ENCODE data around the gene DEPDC5. TPM values are rescaled to one million over a fixed set of nuclear protein-coding genes. Genes with fewer than 3 reads are reported as not detected.
"Not testable (repeated sequence)": the region's sequence is repeated elsewhere in the genome, so short reads cannot be mapped to it uniquely, and the experiment has no call there.

DEPDC5 gene
- 10 to 100 TPM in 3 of 4 donors, 1 to 10 TPM in 1; 8.3 to 17.6 (median 15.8) TPM for polyA plus RNA-seq (ENCODE audit: insufficient read length in 4 of 4)

DNA sequence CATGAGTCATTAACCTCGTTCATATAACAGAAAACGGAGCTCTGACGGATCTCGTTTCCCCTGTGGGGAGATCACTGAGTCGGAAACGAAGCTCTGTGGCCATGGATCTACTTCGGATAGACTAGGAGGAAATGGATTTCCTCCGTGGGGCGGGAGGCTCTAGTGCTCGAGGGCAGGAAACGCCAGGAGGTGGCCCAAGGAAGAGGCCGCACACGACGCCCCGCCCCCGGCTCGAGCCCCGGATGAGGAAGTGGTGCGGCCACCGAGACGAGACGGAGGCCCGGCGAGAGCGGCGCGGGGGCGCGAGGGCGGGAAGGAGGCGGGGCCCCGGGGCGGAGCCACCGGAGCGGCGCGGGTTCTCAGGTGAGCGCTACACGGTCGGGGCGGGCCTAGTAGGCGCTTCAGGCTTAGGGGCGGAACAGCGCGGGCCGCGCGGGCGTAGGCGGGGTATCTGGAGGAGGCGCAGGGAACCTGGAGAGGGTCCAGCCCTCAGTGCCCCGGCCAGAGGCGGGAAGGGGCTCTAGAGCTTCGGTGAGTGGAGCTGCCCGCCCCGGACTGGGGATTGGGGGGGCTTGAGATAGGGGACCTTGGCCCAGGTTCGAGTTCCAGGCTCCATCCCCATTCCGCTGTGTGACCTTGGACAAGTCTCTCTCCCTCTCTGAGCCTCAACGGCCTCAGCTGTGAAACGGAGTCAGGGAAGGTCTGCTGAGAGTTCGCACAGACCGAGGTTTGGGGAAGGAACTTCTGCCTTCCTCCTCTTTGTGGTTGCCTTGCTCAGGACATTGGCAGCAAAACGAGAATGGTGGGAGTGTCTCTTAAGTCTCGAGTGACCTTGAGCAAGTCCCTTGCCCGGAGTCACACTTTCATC is at the start of gene DEPDC5:
Gene DEPDC5, plus strand, starts transcription at position 386 of the 868 bp plus-strand sequence. CDS start 903 bp downstream, outside the sequence.
- peak; percentile 85 to 95 (median 93) for DNase-seq (ENCODE audit: low read depth in 4 of 4, low spot score in 3 of 4)

GRCh38 chr22:31707519-31707918 is 46.3 kb upstream of the DEPDC5 start:
- no peak for DNase-seq (ENCODE audit: low read depth in 4 of 4, low spot score in 3 of 4)

GRCh38 chr22:31711226-31711625 is 42.6 kb upstream of the DEPDC5 start:
- DNase-seq (ENCODE audit: low read depth in 4 of 4, low spot score in 3 of 4) = not testable (repeated sequence)

DNA sequence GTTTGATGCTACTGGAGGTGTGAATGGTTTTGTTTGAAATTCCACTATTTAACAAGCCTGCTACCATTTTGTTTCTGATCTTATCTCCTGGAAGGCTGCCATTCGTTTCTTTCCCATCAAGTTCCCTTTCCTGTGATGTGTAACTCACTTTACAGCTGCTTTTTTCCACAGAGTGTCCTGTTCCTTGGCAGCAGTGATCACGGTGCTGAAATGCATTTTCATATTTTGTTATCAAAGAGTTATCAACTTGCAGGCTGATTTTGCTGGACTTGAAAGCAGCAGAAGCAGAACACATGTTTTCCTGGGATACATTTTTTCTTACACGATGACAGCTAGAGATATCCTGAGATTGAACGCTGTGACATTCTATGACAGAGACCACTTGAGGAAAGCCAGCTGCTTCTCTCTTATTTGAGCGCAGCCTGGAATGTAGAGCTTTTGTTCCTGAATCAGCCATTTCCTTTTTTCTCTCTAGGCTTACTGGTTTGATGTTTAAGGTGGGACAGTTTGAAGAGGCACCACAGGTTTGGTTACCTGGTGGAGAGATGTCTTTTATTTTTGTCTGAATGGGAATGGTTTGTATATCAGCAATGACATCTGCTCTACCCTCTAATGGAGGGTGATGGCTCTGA is 38.6 kb upstream of the DEPDC5 start:
- DNase-seq (ENCODE audit: low read depth in 4 of 4, low spot score in 3 of 4) = no peak

DNA sequence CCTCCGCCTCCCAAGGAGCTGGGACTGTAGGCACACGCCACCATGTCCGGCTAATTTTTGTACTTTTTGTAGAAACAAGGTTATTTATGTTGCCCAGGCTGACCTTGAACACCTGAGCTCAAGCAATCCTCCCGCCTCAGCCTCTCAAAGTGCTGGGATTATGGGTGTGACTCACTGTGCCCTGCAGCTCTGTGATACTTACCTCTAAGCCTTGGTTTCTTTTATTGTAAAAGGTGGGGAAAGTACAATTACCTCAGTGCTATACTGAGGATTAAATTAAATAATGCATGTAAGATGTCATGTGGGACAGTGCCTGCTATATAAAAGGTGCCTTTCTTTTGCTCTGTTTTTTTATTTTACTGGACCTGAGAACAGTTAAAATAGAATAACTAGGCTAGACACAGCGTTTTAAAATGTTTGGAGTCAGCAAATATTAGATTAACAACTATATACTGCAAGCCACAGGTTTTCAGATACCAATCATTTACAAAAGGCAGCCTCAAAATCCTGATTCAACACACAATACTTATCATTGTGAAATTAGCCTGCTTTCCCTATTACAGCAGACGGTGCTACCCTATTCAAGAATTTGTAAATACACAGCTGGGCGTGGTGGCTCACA is 33.9 kb upstream of the DEPDC5 start:
- DNase-seq (ENCODE audit: low read depth in 4 of 4, low spot score in 3 of 4) = no peak

DNA sequence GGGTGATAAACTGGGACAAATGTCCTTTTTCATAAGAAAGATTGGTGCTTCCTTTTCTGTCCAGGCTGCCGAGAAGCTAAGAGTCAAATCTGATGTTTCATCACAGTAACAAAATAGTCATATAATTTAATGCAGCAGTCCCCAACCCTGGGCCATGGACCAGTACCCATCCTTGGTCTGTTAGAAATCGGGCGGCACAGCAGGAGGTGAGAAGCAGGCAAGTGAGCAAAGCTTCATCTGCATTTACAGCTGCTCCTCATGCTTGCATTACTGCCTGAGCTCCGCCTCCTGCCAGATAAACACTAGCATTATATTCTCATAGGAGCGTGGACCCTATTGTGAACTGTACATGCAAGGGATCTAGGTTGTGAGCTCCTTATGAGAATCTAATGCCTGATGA is 30.1 kb upstream of the DEPDC5 start:
- no peak for DNase-seq (ENCODE audit: low read depth in 4 of 4, low spot score in 3 of 4)

GRCh38 chr22:31726692-31727091 is 27.1 kb upstream of the DEPDC5 start:
- no peak for DNase-seq (ENCODE audit: low read depth in 4 of 4, low spot score in 3 of 4)

GRCh38 chr22:31728857-31729256 is 25.0 kb upstream of the DEPDC5 start:
- no peak for DNase-seq (ENCODE audit: low read depth in 4 of 4, low spot score in 3 of 4)

DNA sequence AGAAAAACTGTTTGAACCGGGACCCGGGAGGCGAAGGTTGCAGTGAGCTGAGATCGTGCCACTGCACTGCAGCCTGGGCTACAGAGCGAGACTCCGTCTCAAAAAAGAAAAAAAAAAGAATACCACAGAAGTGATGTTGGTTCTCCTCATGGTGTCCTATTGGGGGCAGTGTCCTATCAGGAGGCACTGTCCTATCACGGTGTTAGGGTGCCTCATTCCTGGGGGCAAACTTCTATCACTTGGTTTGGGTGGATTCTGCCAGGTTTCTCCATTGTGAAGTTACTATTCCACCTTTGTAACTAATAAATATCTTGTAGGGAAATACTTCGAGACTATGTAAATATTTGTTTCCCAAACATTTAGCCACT is 23.5 kb upstream of the DEPDC5 start:
- DNase-seq (ENCODE audit: low read depth in 4 of 4, low spot score in 3 of 4) = no peak

DNA sequence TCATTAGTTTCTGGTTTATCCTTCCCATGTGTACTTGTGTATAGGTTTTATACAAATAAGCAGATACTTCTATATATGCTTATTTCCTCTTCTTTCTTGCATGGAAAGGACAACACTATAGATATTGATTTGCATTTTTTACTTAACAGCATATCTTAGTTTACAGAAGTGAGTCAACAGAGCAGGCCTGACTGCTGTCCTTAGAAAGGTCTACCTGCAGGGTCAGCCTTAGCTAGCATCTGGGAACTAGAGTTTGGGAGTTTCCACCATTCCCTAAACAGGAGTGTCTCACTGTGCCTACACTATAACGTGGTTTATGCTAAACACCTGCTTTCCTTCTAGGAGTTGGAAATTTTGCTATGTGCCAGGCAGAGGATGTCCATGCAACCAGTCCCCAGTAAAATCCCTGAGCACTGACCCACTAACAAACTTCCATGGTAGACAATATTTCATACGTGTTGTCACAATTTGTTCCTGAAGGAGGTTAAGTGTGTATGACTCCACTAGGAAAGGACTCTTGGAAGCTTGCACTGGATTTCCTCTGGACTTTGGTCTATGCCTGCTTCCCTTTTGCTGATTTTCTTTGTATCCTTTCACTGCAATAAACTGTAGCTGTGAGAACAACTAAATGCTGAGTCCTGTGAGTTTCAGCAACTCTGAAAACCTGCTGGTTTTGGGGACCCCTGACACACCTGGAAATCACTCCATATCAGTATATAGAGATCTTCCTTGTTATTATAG is 21.6 kb upstream of the DEPDC5 start:
- no peak for DNase-seq (ENCODE audit: low read depth in 4 of 4, low spot score in 3 of 4)

DNA sequence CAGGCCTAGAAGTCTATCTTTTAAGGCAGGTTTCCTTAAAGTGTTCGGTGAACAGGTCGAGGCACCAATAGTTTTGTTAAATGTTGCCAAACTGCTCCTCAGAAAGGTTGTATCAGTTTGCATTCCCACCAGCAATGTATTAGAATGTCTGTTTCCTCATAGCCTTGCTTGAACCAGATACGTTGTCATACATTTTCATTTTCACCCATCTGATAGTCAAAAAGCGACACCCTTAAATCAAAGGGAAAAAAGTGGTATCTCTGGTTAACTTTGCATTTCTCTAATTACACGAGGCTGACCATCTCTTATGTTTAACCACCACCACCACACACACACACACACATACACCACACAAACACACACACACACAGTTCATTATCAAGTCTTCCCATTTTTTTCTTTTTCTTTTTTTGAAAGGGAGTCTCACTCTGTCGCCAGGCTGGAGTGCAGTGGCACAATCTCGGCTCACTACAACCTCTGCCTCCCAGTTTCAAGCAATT is 20.2 kb upstream of the DEPDC5 start:
- no peak for DNase-seq (ENCODE audit: low read depth in 4 of 4, low spot score in 3 of 4)

GRCh38 chr22:31734512-31734911 is 19.3 kb upstream of the DEPDC5 start:
- DNase-seq (ENCODE audit: low read depth in 4 of 4, low spot score in 3 of 4) = no peak

DNA sequence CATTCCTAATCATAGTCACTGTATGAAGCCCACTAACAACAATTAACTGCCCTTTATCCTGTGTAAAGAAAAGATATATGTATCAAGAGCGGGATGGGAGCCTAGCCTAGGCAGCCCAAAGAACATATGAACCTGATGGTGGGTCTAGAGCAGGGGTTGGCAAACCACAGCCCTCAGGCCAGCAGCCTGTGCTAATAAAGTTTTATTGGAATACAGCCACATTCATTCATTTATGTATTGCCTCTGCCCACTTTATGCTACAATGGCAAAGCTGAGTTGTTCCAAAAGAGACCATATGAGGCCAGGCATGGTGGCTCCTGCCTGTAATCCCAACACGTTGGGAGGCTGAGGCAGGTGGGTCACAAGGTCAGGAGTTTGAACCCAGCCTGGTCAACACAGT is 17.4 kb upstream of the DEPDC5 start:
- DNase-seq (ENCODE audit: low read depth in 4 of 4, low spot score in 3 of 4) = no peak

- no peak for DNase-seq (ENCODE audit: low read depth in 4 of 4, low spot score in 3 of 4)
Observed at GRCh38 chr22:31737932-31738331, 15.9 kb upstream of the DEPDC5 start.

- DNase-seq (ENCODE audit: low read depth in 4 of 4, low spot score in 3 of 4) = no peak
Observed at GRCh38 chr22:31738566-31738965, 15.3 kb upstream of the DEPDC5 start.

DNA sequence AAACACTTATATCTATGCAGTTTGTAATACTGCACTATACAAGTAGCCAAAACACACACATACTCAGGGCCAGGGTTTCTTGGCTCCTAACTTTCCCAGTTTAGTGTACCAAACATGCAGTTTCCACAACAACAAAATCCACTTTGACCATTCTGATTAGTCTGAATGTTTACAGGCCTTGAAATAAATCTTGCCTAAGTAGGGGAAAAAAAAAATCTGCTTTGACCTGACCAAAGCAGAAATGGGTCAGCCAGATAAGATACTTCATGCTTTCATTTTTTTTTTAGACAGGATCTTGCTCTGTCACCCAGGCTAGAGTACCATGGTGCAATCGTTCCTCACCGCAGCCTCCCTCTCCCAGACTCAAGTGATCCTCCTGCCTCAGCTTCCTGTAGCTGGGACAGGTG is 14.0 kb upstream of the DEPDC5 start:
- DNase-seq (ENCODE audit: low read depth in 4 of 4, low spot score in 3 of 4) = no peak

DNA sequence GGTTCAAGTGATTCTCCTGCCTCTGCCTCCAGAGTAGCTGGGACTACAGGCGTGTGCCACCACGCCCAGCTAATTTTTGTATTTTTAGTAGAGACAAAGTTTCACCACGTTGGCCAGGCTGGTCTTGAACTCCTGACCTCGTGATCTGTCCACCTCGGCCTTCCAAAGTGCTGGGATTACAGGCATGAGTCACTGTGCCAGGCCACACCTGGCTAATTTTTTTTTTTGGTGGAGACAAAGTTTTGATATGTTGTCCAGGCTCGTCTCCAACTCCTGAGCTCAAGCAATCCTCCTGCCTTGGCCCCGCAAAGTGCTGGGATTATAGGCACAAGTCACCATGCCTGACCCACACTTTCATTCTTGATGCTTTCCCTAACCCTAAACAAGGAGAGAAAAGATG is 13.5 kb upstream of the DEPDC5 start:
- not testable (repeated sequence) for DNase-seq (ENCODE audit: low read depth in 4 of 4, low spot score in 3 of 4)

GRCh38 chr22:31742115-31742514 is 11.7 kb upstream of the DEPDC5 start:
- no peak for DNase-seq (ENCODE audit: low read depth in 4 of 4, low spot score in 3 of 4)

- DNase-seq (ENCODE audit: low read depth in 4 of 4, low spot score in 3 of 4) = no peak
Observed at GRCh38 chr22:31742682-31743081, 11.1 kb upstream of the DEPDC5 start.

DNA sequence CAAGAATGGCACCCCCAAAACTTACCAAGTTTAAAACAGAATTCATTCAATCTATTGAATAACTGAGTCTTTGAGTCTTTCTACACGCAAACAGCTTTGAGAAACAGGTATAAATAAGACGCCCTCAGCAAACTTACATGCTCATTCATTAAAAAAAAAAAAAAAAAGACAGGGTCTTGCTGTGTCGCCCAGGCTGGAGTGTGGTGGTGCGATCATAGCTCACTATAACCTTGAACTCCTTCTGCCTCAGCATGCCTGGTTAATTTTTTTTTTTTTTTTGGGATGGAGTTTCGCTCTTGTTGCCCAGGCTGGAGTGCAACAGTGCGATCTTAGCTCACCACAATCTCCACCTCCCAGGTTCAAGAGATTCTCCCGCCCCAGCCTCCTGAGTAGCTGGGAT is 9.9 kb upstream of the DEPDC5 start:
- DNase-seq (ENCODE audit: low read depth in 4 of 4, low spot score in 3 of 4) = no peak

DNA sequence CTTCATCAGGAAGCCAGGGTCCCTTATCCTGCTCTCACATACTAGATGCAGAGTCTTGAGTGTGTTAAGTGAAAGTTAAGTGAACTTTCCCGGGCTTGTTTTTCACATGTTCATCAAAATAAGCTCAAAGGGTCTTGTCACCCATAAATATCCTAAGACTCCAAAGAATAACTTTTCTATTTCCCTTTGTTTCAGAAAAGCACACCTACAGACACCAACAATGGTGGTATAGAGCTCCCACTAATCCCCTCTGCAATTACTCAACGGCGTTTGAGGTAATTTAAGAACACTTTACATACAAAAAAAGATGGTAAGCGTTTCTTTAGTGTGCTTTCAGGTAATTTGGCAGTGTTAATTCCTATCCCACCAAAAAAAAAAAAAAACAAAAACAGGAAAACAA is 6.4 kb upstream of the DEPDC5 start:
- no peak for DNase-seq (ENCODE audit: low read depth in 4 of 4, low spot score in 3 of 4)
